Measurements from ENCODE around the gene PLPPR3.

GRCh38 chr19:796692-797527 lies 24.8 kb downstream of the PLPPR3 start, which contains the start of gene PTBP1:
- TF ChIP-seq CTCF (optimal IDR thresholded peaks at IDR 0.05 in 1 of 3, IDR thresholded peaks at IDR 0.05 in 1 of 3, conservative IDR thresholded peaks at IDR 0.05 in 1 of 3; ENCODE audit: extremely low read depth in 1 of 3, insufficient read depth in 2 of 3, low read length in 3 of 3) (no peak), EZH2 (IDR thresholded peaks at IDR 0.05; ENCODE audit: low read length) (no peak)

All from keratinocyte (primary cell).